ENCODE results near the gene STARD7. TPM values are rescaled to one million over a fixed set of nuclear protein-coding genes. Genes with fewer than 3 reads are reported as not detected.

STARD7 gene
- total and polyA plus RNA-seq, 2 of the 13 experiments (the other 11 are each of a cell fraction or from before 2014, with no cell fraction given) = 88.2 to 300 TPM

- TF ChIP-seq ZNF142 (CRISPR knock-in tag; IDR thresholded peaks at IDR 0.05) = no peak
- TF ChIP-seq, protein P1, sequence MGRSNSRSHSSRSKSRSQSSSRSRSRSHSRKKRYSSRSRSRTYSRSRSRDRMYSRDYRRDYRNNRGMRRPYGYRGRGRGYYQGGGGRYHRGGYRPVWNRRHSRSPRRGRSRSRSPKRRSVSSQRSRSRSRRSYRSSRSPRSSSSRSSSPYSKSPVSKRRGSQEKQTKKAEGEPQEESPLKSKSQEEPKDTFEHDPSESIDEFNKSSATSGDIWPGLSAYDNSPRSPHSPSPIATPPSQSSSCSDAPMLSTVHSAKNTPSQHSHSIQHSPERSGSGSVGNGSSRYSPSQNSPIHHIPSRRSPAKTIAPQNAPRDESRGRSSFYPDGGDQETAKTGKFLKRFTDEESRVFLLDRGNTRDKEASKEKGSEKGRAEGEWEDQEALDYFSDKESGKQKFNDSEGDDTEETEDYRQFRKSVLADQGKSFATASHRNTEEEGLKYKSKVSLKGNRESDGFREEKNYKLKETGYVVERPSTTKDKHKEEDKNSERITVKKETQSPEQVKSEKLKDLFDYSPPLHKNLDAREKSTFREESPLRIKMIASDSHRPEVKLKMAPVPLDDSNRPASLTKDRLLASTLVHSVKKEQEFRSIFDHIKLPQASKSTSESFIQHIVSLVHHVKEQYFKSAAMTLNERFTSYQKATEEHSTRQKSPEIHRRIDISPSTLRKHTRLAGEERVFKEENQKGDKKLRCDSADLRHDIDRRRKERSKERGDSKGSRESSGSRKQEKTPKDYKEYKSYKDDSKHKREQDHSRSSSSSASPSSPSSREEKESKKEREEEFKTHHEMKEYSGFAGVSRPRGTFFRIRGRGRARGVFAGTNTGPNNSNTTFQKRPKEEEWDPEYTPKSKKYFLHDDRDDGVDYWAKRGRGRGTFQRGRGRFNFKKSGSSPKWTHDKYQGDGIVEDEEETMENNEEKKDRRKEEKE (IDR thresholded peaks at IDR 0.05) = no peak
- TF ChIP-seq MED1 (CRISPR knock-in tag; IDR thresholded peaks at IDR 0.05) = no peak
- no peak for TF ChIP-seq SUZ12 (IDR thresholded peaks at IDR 0.05; ENCODE audit: low read depth, low read length)
- TF ChIP-seq RNF219 (CRISPR knock-in tag; IDR thresholded peaks at IDR 0.05) = no peak
- TF ChIP-seq E2F5 (CRISPR knock-in tag; conservative IDR thresholded peaks at IDR 0.05) = no peak
- TF ChIP-seq SRSF1 (optimal IDR thresholded peaks at IDR 0.05; ENCODE audit: low read depth, low read length) = no peak
Observed at GRCh38 chr2:96254571-96254970, 45.9 kb upstream of the STARD7 start (continued).
